Karpas-422 (cell line): Measurements from ENCODE around the gene OTUB2. TPM values are rescaled to one million over a fixed set of nuclear protein-coding genes. Genes with fewer than 3 reads are reported as not detected.

Experiments
- DNase-seq: peaks from one replicate; pipeline ENCODE4 v3.0.0-alpha.2; 2015
- H2AFZ ChIP-seq: fragments of 200-600 bp; sonication (generic); 2 replicates; pipeline ENCODE4 v1.6.1; 2014; ENCODE audit warnings: antibody characterized with exemption, low read length, mixed read lengths
- H3K27ac ChIP-seq: fragments of 200-600 bp; sonication (generic); 2 replicates; pipeline ENCODE4 v1.5.1; 2014; ENCODE audit warnings: mild to moderate bottlenecking, low read length, moderate library complexity
- H3K27me3 ChIP-seq: fragments of 200-600 bp; sonication (generic); 2 replicates; pipeline ENCODE4 v1.6.1; 2014; ENCODE audit warnings: low read length, mixed read lengths
- H3K36me3 ChIP-seq: fragments of 200-600 bp; sonication (generic); 2 replicates; pipeline ENCODE4 v1.6.1; 2014; ENCODE audit warnings: low read length, mixed read lengths; ENCODE audit not compliant: insufficient read depth
- H3K4me1 ChIP-seq: fragments of 200-600 bp; sonication (generic); 2 replicates; pipeline ENCODE4 v1.6.1; 2014; ENCODE audit warnings: mild to moderate bottlenecking, low read length, mixed read lengths
- H3K4me2 ChIP-seq: fragments of 200-600 bp; sonication (generic); 2 replicates; pipeline ENCODE4 v1.6.1; 2014; ENCODE audit warnings: low read length, low read depth, mild to moderate bottlenecking; ENCODE audit not compliant: poor library complexity, severe bottlenecking
- H3K4me3 ChIP-seq: fragments of 200-600 bp; sonication (generic); 2 replicates; pipeline ENCODE4 v1.5.1; 2014; ENCODE audit warnings: mild to moderate bottlenecking, antibody characterized with exemption, low read length, mixed read lengths
- H3K79me2 ChIP-seq: fragments of 200-600 bp; sonication (generic); 2 replicates; pipeline ENCODE4 v1.6.1; 2014; ENCODE audit warnings: mild to moderate bottlenecking, low read length, mixed read lengths
- H3K9ac ChIP-seq: fragments of 200-600 bp; sonication (generic); 2 replicates; pipeline ENCODE4 v1.6.0; 2014; ENCODE audit warnings: low read length
- H3K9me2 ChIP-seq: fragments of 200-600 bp; sonication (generic), shearing (Covaris generic); replicated peaks from 2 replicates; pipeline ENCODE4 v1.6.0; 2014; ENCODE audit warnings: mild to moderate bottlenecking, low read length, moderate library complexity; ENCODE audit not compliant: insufficient read depth
- H3K9me3 ChIP-seq: fragments of 300-700, 200-600 bp; sonication (generic); 2 replicates; pipeline ENCODE4 v1.6.1; 2014; ENCODE audit warnings: low read length, mixed read lengths
- H4K20me1 ChIP-seq: fragments of 200-600 bp; sonication (generic); 2 replicates; pipeline ENCODE4 v1.6.1; 2014; ENCODE audit warnings: mild to moderate bottlenecking, antibody characterized with exemption, low read length, low read depth; ENCODE audit not compliant: insufficient read depth
- total RNA-seq: library from RNA; depleted of rRNA; stranded (reverse); fragments of >200 nt; shearing (Covaris generic); gene quantifications from 2 replicates; pipeline ENCODE4 v1.2.3, GENCODE V29; 2014; ENCODE audit warnings: low replicate concordance; rRNA removed

The OTUB2 gene
- total RNA-seq = not detected in 2 replicates

DNA sequence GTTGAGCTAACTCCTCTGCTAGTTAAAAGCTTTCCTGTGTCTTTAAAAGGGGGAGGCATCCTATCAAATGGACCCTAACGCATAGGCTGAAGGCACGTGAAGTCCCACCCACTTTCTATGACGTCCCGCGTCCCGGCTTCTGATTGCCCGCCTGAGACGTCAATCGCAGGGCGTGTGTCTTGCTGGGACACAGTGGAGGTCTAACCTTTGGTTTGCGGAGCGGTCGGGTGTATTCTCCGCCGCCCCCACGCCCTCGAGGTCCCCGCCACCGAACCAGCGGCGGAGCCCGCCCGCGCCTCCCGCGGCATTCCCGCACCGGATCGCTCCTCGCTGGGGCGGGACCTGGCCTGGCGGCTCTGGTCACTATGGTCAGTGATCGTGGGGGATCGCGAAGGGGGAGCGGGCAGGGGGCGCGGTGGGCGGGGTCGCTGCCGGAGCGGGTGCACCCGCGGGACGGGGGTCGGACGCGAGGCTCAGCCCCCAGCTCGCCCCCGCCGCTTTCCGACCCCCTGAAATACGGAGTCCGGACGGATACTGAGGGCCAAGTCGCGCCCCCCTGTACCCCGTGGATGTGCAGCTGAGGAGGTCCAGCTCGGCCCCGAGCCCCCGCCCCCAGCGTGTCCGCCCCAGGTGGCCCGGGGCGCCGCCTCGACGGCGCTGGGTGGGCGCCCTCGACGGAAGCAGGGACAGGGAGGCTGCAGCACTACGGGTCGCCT is at the start of gene OTUB2:
OTUB2 (plus strand) TSS at position 168 of the 716 bp plus-strand sequence; CDS start at position 366, 198 bp downstream.
- Histone ChIP-seq H3K9me3 (no peaks in the 10 kb centered on the region), H3K79me2 (no peaks in the 10 kb centered on the region), H3K4me1 (no peaks in the 10 kb centered on the region), H3K36me3 (no peaks in the 10 kb centered on the region), H2AFZ (no peak within 1 kb of the TSS), H3K9ac (no peak within 1 kb of the TSS), H3K9me2 (no peaks in the 10 kb centered on the region), H3K4me2 (no peak within 1 kb of the TSS), H3K27ac (no peak within 1 kb of the TSS), H3K4me3 (no peak within 1 kb of the TSS), H3K27me3 (no peaks in the 10 kb centered on the region), H4K20me1 (no peaks in the 10 kb centered on the region)
- DNase-seq = peak; percentile 97

DNA sequence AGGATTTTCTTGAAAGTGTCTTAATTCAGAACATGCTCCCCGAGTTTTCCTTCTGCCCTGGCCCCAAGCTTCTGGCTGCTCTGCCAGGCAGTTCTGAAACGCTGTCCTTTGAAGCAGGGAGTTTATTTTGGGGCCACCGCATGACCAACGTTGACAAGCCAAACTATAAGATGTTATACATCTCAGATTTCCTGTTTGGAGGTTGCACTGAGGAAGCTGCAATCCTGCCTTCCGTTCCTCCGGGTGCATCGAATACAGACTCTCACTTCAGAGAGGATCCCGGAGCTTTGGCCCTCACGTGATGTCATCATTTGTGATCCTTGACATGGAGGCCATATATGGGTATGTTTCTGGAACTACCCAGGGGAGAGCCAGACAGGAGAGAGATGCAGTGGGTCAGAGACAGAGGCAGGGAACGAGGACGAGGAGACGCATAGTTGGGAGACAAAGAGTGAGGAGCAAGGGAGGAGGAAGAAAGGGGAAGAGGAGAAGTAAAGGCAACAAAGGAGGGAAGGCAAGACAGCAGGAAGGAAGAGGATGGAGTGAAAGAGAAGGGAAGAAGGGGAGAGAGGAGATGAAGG is 49.6 kb upstream of the OTUB2 start, which contains the start of gene ASB2:
ASB2 (minus strand) TSS at position 94 of the 581 bp plus-strand sequence. CDS start 12,031 bp downstream, outside the sequence.
- H3K4me1 ChIP-seq = peaks cover 58% of the 10 kb centered on the region
- no peaks in the 10 kb centered on the region for H3K9me2 ChIP-seq
- peak within 1 kb of the TSS; percentile 76 for H3K4me2 ChIP-seq
- no peaks in the 10 kb centered on the region for H3K79me2 ChIP-seq
- H3K4me3 ChIP-seq = peak within 1 kb of the TSS; percentile 64
- H3K27me3 ChIP-seq = no peaks in the 10 kb centered on the region; the same call in 1 of the 2 replicates
- no peaks in the 10 kb centered on the region for H3K36me3 ChIP-seq
- H3K27ac ChIP-seq = peak within 1 kb of the TSS; percentile 57
- peak within 1 kb of the TSS; percentile 42 for H3K9ac ChIP-seq
- peaks cover 34% of the 10 kb centered on the region; the same call in 1 of the 2 replicates for H4K20me1 ChIP-seq
- no peaks in the 10 kb centered on the region for H3K9me3 ChIP-seq
- no peak within 1 kb of the TSS for H2AFZ ChIP-seq
- DNase-seq = peak; percentile 69

DNA sequence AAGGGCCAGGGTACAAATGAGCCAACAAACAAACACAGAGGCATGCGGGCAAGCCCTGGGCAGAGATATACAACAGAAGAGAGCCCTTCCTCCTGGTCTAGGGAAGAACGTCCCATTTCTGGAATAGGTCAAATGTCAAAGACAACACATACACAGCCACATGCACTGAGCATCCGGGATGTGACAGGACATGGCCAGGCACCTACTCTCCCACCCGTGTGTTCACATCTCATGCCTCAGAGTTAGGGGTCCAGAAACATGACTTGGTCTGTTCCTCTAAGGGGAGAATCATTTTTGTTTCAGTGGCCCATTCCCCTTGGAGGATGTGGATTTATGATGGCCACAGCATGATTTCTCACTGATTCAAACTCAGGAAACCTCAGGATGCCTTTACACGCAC is 49.0 kb upstream of the OTUB2 start:
- no peak overlapping the region for H3K4me3 ChIP-seq

DNA sequence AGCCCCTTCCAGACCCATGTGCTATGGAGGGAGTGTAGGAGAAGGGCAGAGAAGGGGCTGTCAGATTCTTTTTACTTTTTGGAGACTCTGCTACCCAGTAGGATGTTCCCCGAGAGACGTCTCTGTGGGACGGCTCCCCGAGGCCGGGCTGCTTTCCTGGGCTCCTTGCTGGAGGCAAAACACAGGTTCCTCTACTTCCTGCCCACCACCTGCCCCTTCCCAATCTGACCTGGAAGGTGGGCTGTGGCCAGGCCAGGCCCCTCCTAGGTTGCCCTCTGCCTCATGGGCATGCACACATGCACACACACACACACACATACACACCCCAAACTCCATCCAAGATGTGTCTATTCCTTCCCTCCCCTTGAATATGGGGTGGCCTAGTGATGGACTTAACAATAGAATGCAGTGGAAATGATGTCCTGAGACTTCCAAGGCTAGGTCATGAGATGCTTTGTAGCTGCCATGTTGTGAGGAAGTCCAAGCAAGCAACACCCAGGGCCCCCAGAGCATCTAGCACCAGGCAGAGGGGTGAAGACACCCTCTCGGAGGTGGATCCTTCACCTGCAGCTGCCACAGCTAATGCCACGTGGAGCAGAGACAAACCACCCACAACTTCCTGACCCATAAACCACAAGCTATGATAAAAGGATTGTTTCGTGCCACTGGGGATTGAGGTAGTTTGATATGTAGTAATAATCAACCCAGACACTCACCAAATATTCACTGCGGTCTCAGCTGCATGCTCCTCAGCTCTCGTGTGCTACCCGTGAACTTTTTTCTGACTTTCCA is 48.2 kb upstream of the OTUB2 start:
- no peaks in the 10 kb centered on the region for H3K36me3 ChIP-seq
- peaks cover 56% of the 10 kb centered on the region for H3K4me1 ChIP-seq
- no peaks in the 10 kb centered on the region; the same call in 1 of the 2 replicates for H3K27me3 ChIP-seq
- no peaks in the 10 kb centered on the region for H3K9me3 ChIP-seq
- H3K4me2 ChIP-seq = peak overlapping the region; percentile 47
- DNase-seq = peak; percentile 90
- H4K20me1 ChIP-seq = peaks cover 26% of the 10 kb centered on the region; the same call in 1 of the 2 replicates
- H3K27ac ChIP-seq = peak overlapping the region; percentile 29; the same call in 1 of the 2 replicates
- H3K4me3 ChIP-seq = peak overlapping the region; percentile 19; the same call in 1 of the 2 replicates
- H3K79me2 ChIP-seq = no peaks in the 10 kb centered on the region
- H3K9me2 ChIP-seq = no peaks in the 10 kb centered on the region
- H2AFZ ChIP-seq = no peak overlapping the region
- H3K9ac ChIP-seq = no peak overlapping the region

More for the DNA sequence above, 49.0 kb upstream of the OTUB2 start:
- H4K20me1 ChIP-seq = peaks cover 33% of the 10 kb centered on the region; the same call in 1 of the 2 replicates
- no peak overlapping the region for H2AFZ ChIP-seq
- DNase-seq = no peak
- H3K4me2 ChIP-seq = no peak overlapping the region
- no peaks in the 10 kb centered on the region for H3K79me2 ChIP-seq
- H3K9me2 ChIP-seq = no peaks in the 10 kb centered on the region
- no peaks in the 10 kb centered on the region for H3K9me3 ChIP-seq
- H3K9ac ChIP-seq = no peak overlapping the region
- no peaks in the 10 kb centered on the region; the same call in 1 of the 2 replicates for H3K27me3 ChIP-seq
- peaks cover 56% of the 10 kb centered on the region for H3K4me1 ChIP-seq
- no peaks in the 10 kb centered on the region for H3K36me3 ChIP-seq
- H3K27ac ChIP-seq = no peak overlapping the region

DNA sequence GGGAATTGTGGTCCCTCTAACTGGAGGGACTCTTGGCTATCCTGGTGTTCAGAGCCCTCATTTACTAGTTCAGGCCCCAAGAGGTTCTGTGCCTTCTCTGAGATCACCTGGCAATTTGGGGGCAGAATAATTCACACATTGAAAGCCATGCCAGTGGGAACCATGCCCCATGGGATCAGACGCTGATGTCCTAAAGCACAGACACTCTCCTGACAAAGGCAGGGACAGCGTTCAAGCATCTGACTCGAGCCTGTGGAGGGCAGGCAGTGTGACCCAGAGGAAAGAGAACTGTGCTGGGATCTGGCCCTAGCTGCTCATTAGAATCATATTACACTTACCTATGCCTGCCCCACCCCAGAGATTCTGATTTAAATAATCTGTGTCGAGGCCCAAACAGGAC is 47.4 kb upstream of the OTUB2 start:
- no peaks in the 10 kb centered on the region for H3K79me2 ChIP-seq
- H3K4me1 ChIP-seq = peaks cover 55% of the 10 kb centered on the region
- no peaks in the 10 kb centered on the region for H3K36me3 ChIP-seq
- H3K27me3 ChIP-seq = no peaks in the 10 kb centered on the region; the same call in 1 of the 2 replicates
- no peaks in the 10 kb centered on the region for H3K9me3 ChIP-seq
- H3K9ac ChIP-seq = no peak overlapping the region
- H3K27ac ChIP-seq = peak overlapping the region; percentile 29; the same call in 1 of the 2 replicates
- peak overlapping the region; percentile 19; the same call in 1 of the 2 replicates for H3K4me3 ChIP-seq
- peak overlapping the region; percentile 47 for H3K4me2 ChIP-seq
- H3K9me2 ChIP-seq = no peaks in the 10 kb centered on the region
- no peak for DNase-seq
- no peak overlapping the region for H2AFZ ChIP-seq
- peaks cover 19% of the 10 kb centered on the region; the same call in 1 of the 2 replicates for H4K20me1 ChIP-seq

DNA sequence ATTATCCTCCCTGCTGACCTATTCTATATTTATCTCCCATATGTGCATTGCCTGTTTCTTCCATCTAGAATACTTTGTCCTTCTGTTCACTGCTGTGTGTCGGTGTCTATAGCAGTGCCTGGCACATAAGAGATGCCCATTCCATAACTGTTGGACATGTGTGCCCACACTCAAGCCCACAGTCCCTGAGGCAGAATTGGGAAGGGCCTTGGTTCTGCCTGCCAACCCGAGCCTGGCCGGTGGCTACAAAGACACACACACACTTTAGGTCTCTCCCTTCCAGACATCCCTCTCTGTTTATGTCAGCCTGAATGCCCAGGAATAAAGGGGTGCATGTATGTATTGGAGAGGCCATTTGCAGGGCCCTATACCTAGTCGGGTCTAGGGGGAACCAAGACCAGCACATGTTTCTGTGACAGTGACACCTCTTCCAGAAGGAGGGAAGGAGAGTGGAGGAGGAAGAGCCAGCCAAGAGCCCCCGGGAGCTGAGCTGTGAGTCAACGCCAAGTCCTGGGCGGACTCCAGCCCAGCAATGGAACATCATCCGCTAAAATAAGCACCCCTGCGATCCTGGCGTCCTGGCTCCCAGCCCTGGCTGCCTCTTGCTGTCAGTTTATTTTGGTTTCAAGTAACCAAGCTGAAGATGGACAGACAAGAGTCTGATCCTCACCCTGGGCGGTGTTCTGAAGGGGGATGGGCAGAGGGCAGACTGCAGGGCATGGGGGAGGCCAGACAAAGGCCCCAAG is 45.5 kb upstream of the OTUB2 start:
- H4K20me1 ChIP-seq = peaks cover 5% of the 10 kb centered on the region; the same call in 1 of the 2 replicates
- H2AFZ ChIP-seq = no peak overlapping the region
- H3K79me2 ChIP-seq = no peaks in the 10 kb centered on the region
- H3K9me2 ChIP-seq = no peaks in the 10 kb centered on the region
- DNase-seq = no peak
- H3K4me2 ChIP-seq = no peak overlapping the region
- H3K36me3 ChIP-seq = no peaks in the 10 kb centered on the region
- H3K27ac ChIP-seq = no peak overlapping the region
- no peaks in the 10 kb centered on the region; the same call in 1 of the 2 replicates for H3K27me3 ChIP-seq
- no peak overlapping the region for H3K4me3 ChIP-seq
- no peaks in the 10 kb centered on the region for H3K9me3 ChIP-seq
- peaks cover 36% of the 10 kb centered on the region for H3K4me1 ChIP-seq
- no peak overlapping the region for H3K9ac ChIP-seq

DNA sequence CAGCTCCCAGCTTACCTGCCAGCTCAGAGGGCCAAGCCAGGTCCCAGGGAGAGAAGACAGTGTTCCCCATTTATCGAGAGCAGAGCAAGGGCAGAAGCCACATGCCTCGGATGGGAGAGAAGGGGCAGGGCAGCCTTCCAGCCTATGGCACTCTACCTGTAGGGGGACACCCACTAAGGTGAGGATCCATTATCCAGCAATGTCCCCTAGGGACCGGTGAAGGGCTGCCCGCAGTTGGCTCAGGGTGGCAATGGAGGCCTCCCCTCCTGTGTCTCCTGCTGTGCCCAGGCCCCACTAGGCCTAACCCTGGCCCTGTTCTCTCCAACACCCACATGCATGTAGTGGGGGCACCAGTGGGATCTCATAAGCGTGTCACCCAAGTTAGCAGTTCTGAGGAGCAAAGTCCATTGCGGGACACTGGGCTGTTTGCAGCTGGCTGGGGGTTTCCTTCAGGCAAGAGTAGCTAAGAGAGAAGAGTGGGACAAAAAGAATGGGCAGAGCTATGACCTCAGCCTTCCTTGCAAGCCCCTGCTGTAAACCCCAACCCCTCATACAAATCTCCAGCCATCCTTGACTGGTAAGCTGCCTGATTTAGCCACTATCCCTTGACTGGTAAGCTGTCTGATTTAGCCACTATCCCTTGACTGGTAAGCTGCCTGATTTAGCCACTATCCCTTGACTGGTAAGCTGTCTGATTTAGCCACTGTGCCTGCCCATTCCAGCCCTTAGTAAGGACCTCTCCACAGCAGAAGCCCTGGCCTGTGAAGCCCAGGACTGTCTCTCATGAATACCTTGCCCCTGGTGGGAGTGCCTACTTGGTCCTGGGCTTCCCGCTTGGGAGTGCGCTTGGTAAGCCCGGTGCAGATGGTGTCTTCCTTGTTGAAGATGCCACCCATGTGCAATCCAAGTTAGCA is 44.6 kb upstream of the OTUB2 start:
- H3K27ac ChIP-seq = no peak overlapping the region
- no peak overlapping the region for H2AFZ ChIP-seq
- H3K9me3 ChIP-seq = no peaks in the 10 kb centered on the region
- H3K79me2 ChIP-seq = no peaks in the 10 kb centered on the region
- no peaks in the 10 kb centered on the region for H3K36me3 ChIP-seq
- no peaks in the 10 kb centered on the region for H3K27me3 ChIP-seq
- no peak overlapping the region for H3K4me3 ChIP-seq
- peaks cover 26% of the 10 kb centered on the region for H3K4me1 ChIP-seq
- DNase-seq = no peak
- no peak overlapping the region for H3K4me2 ChIP-seq
- H3K9me2 ChIP-seq = no peaks in the 10 kb centered on the region
- 0 out of 2 replicates have a peak, but pooled peaks cover 3% of the 10 kb centered on the region for H4K20me1 ChIP-seq
- no peak overlapping the region for H3K9ac ChIP-seq
